Fibroblast of skin of left quadriceps (primary cell): ENCODE data around the gene KCNIP1.

Experiments used
- DNase-seq, 2 experiments: peaks; one replicate each; pipeline ENCODE4 v3.0.0-alpha.2; 2013; ENCODE audit warnings: low read depth in 2 of 2

Gene KCNIP1

DNA sequence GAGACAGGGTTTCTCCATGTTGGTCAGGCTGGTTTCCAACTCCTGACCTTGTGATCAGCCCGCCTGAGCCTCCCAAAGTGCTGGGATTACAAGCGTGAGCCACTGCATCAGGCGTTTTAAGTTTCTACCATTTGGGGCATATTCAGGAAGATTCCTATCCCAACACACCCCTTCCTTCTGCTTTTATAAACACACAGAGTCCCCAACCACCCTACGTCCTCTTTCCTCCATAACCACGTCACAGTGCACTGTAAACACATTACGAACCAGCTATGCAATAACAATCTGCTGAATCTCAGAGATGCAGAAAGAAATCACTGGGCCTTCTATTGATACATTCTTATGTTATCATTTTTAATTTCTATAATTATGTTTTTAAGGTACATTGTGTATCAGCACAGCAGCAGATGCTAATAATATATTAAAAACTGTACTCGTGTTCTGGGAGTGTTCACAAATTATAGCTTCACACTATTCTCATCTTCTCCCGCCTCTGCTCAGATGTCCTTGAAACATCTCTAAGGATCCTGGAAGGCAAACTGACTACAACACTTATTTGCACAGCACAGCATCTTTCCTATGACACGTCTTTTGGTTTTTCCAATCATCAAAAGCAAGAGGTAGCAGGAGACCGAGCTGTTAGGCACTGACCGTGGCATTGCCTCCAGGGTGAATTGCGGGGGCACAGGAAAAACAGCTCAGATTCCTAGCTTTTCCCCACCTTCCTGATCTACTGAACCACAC lies 60.2 kb downstream of the KCNIP1 start:
- DNase-seq = no peak

DNA sequence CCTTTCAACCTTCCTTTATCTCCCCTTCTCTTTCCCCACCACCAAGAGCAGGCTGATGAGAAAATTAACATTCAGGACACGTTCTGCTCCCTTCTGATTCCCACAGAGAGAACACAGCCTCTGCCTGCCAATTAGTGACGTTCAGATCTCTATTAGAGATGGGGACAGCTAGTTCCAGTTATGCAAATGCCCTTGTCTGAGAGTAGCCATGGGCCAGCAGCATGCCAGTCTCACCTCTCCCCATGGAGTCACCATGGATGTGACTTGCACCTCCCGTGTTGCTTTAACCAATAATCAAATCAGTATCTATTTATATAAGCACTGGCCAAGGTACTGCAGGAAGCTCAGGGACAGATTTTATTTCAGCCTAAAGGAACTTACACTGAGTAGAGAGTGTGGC lies 61.3 kb downstream of the KCNIP1 start:
- DNase-seq = no peak

DNA sequence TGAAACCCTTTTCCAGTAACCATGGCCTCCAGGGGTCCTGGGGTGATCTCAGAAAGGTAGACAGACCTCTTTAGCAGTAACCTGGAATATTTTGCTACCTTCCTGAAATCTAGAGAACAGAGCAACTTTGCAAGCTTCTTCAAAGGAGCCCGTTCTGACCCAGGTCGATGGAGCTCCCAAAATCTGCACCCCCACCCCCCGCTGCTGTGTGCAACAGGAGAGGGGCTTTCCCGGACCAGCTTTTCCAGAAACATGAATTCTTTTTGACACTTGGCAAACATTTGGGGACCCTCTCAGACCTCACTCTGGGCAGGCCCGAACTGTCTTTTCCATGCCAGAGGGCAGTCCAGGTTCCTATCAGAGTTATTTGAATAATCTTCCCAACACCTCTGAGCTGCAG lies 65.3 kb downstream of the KCNIP1 start:
- DNase-seq = no peak

DNA sequence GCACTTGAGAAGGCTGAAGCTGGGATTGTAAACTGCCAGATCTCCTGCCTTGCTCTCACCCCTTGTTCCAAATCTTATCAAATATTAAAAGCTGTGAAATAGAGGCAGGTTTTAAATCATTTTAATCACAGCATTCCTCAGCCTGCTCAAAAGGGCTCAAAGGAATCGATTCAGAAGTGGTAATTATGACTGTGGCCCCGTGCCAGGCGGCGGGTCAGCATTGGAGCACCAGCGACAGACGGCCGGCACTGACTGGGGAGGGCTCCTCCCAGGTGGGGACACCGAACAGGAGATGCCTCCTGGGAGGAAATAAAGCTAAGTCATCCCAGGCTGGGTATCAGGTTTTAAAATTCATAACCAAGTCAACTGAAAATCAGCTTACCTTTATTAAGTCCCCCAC lies 66.7 kb downstream of the KCNIP1 start:
- no peak for DNase-seq

DNA sequence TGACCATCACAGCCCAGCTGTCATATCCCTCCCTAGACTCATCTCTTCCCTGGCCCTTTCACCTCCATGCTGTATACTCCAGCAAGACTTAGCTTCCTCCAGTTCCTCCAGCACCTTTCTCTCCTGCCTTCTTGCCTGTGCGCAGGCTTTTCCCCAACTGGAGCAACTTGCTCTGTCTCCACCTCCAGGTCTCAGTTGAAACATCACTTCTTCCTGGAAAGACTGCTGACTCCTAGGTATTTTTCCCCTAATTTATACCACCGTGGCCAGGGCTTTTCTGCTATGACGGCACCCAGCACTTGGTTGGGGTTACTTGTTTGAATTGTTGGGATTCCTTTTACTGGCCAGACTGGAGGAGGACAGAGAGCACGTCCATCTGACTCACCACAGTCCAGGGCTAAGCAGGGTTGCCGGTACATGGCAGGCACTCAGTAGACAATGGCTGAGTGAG lies 67.5 kb downstream of the KCNIP1 start:
- DNase-seq = no peak

DNA sequence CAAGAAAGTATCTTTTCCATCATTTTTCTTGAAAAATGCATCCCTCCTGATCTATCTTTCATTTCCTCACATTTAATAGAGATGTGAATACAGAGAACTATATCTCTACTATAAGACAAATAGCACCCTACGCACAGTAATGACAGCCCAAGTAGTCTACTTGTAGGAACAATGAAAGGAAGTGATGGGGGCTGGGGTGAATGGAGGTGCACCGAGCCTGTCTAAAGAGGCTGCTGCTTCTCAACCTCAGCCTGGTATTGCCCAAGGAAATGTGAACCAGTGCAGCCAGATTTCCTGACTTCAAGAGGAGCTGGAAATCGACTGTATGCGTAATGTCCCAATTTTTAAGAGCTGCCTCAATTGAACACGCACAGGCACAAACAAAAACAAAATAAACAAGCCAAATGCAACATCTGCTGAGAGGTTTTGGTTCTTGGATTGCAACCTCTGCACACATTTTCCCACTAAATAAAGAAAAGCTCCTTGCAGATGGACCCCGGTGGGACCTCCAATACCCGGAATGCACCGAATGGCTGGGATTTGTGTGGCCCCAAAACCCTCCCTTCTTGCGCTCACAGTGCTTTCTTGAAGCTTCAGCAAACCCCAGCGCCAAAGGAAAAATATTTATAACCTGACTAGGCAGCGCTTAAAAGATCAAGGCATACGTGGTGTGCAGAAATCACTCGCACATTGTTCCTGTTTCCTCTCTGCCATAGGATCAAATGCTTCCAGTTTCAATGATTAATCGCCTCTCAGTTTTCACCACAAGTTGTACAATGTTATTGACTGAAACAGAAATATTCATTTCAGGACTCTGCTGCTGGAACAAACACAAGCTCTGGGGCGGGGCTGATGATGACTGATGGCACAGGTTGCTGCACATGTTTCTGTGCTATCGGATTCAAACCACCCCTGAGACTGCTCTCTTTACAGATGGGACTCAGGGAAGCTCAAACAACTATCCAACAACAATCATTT lies 68.3 kb downstream of the KCNIP1 start:
- DNase-seq = no peak

DNA sequence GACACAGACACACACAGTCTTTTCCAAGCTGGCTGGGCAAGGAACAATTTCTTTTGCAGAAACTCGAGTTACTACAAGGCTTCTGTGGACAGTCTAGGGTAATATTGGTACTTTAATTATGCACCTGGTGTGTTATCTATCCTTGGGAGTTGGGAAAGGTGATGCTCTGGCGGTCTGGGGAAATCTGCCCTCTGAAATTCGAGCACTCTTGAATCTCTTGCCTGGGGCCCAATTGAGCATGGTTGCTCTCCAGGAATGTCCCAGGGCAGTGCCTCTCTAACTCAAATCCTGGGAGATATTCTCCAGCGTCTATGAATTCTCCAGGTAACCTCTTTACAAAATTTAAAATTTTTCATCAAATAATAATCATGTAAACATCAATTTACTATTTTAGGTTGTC lies 69.3 kb downstream of the KCNIP1 start:
- DNase-seq = no peak

DNA sequence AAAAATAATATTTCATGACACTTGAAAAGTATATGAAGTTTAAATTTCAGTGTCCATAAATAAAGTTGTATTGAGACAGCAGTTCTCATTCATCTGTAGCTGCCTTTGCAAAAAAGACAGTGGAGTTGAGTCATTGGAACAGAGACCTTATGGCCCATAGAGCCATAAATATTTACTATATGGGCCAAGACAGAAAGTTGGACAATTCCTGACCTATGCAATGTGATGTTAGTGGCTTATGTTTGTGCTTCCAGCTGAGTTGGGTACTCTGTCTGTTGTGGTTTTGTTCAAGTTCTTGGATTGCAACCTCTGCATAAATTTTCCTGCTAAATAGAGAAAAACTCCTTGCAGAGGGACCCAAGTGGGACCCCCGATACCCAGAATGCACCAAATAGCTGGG lies 69.8 kb downstream of the KCNIP1 start:
- no peak for DNase-seq

DNA sequence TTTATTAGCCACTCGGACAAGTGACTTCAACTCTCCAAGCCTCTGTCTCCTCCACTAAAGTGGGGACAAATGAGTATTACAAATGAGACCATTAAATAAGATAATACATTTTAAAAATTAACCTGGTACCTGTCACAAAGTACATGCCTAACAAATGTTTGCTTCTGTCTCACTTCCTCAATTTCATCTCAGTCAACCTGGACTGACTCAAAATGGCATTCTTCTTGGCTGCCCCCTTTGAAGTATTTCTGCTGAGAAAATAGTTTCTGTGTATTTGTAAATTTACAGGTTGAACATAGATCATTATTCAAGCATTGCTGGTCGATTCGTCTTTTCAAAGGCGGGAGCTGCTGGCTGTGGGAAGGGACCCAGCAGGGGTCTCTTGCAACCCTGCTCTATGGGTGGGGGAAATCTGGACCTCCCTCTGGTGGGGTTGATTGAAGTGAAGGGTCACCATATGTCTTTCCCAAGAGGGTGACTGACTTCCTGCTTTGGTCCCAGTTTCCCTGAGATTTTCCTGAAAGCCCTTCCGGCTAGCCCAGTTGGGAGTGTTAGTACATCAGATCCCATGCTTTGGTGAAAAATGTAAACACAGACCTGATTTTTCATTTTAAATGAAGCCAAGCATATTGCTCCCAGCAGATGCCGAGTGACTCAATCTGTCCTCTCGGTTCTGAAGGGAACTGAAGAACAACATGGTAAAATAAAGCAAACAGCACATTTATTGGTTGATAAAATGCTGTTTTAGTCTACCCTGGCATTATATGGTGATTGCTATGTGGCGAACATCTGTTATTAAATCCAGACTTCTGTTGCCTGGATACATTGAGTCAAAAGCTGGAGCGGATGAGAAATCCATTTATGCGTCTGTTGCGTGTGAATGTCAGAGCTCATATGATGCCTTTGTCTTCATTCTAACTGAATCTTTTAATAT lies 73.0 kb downstream of the KCNIP1 start:
- DNase-seq = no peak

DNA sequence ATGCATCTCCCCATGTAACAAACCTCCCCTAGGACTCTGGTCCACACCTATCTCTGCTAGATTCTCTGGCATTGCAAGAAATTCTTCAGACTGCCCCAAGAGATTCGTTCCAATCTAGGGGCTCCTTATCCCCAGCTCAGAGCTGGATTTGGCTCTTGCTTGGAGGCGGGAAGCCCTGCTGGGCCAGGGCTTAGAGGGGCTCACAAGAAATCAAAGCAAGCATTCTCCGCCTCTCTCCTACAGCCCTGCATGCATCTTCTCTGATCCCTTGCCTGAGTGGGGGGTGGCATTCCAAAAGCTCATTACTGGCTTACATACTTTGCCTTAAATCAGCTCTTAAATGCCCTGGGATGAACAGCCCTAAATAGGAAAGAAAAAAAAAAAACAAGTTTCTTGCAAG lies 75.8 kb downstream of the KCNIP1 start:
- DNase-seq = no peak

DNA sequence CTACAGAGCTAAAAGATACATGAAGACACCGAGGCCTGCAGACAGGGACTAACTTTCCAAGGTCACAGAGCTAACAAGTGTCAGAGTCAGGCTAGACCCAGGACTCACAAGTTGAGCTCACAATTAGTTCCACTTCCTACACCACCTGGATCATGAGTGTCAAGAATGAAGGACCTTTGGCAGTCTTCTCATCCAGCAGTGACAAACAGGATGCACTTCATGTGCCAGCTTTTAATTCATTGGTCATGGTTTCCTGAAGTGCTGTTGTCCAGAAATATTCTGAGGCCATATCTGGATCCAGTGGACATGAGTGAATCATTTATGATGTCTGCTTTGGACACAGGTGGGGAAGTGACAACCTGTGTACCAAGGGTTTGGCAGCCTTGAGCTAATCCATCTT lies 77.4 kb downstream of the KCNIP1 start:
- no peak for DNase-seq

DNA sequence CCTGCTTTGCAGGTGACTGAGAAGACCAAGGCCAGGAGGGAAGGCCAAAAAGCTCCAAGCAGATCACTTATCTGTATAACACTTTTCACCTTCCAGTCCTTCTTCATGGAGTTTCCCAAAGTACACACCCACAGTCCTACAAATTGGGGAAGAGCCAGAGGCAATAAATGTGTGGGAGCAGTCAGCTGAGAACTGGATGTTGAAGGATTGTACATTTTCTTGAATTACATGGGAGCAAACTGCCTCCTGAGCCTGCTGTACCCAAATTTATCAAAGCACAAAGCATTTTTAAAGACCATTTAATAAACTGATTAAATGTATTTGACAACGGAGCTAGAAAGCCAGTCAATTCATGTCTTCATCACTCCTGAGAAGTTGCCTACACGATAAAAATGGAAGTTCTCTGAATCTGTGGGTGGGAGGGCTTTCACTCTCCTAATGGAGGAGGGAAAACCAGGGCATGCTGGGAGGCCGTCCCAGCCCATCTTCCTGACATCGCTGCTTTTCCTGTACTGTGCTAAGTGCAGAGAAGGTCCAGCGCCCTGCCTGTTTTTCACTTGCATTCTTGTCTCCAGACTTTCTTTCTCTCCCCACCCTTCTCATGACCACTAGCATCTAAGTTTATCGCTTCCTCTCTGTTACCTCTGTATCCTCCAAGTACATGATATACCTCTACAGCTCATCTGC lies 79.0 kb downstream of the KCNIP1 start:
- DNase-seq = no peak

DNA sequence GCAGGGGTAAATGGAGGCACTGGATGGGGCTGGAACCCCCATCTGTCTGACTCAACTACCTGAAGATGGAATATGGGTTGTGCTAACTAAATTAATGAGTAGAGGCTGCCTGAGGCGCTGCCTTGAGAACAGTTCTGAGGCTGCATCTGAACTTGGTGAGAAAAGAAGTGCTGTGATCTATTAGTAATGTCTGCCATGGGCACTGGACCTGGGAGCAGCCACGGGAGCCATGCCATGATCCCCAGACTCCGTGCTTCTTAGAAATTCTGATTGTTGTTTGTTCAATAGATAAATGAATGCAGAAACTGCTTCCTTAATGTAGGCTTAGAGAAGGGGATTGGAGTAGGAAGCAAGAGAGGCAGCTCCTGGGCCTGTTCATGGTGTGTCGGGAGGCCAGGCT lies 80.2 kb downstream of the KCNIP1 start:
- no peak for DNase-seq

DNA sequence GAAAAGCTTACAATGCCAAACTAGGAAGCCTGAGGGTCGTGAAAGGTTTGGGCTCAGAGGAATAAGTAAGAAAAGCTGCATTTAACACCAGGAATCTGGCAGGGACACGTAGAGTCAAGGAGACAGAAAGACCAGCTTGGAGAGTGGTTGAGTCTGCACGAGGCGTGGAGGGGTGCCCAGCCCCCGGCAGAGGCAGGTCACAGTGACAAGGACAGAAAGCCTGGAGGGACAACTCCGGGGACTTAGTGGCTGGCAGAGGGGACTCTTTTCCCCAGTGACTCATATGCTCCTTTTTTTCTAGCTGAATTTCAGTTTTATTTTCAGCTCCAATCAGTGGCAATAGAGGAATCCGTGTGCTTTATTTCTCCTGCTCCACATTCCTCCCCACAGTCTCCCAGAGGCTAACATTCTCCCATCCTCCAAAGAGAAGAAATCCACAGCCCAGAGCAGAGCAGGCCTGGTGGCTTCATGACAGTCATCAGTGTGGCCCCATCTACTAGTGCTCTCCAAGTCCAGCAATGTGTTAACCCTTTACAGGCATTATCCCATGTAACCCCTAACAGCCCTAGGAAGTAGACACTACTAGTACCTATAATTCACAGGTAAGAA lies 80.7 kb downstream of the KCNIP1 start:
- no peak for DNase-seq

DNA sequence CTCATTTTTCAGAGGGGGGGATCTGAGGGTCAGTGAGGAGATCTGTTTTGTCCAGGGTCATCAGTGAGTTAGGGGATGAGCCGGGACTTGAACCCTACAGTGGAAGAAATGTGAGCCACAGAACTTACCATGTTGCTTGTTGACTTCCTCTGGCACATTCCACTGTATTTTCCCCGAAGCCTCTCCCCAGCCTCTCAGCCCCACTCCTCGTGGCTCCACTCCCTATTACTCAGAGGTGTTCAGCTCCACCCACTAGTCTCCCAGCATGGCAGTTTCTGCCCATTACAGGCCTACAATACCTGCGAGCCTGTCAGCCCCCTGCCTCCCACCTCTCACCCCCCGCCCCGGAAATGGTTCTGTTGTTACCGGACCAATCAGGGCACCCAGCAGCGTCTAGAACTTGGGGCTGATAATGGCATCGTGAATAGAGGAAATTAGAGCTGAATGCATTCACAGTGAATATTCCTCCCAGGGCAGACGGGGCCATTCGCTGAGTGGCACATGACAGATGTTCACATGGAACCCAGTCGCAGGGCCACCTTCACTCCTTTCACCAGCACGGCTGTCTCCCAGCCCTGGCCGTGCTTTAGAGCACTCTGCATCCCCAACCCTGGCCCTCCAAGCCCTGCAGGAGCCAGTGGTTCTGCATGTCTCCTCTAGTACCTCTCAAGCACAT lies 81.6 kb downstream of the KCNIP1 start:
- no peak for DNase-seq

DNA sequence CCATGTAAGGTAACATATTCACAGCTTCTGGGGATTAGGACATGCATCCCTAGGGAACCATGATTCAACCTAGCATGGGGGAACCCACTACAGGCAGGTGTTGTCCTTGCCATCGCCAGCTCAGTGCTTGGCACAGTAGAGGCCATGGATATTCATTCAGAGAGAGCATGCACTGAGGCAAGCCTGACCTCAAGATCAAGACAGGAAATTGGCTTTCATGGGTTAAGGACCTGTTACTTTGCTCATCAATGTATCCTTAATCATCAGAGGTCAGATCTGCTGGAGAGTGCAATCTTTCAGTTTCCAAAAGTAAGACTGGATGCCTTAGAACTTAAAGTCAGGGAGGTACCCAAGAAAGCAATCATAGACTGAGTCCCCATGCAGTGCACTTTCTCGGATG lies 84.0 kb downstream of the KCNIP1 start:
- no peak for DNase-seq

DNA sequence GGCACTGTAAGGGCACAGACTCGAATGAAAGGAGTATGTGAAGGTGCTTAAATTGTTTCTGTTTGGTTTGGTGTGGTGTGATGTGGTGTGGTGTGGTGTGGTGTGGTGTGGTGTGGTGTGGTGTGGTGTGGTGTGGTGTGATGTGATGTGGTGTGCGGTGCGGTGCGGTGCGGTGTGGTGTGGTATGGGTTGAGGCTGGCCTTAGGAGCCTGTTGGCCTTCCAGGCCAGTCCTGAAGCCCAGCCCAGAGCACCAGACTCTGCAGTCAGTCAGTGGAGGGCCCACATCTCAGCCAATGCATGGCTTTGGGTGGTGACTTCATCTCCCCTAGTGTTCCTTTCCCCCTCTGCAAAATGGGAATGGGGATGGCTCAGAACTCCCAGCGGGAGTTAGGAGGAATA lies 85.8 kb downstream of the KCNIP1 start:
- DNase-seq = no peak

DNA sequence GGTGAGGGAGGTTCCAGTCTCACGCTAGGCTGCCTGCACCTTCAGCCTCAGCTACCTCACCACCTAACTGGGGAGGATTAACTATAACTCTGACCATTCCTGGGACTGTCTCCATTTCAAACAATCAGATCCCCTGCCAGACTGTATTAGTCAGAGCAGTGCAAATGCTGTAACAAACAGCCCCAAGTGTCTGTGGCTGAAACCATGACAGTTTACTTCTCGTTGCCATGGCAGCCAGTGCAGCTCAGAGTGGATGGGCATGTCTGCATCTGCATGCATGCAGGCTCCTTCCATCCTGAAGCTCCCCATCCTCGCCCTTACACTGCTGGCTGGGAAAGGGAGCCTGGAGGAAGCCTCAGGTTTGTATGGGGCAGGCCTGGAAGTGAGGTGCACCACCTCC lies 86.7 kb downstream of the KCNIP1 start:
- DNase-seq = no peak

DNA sequence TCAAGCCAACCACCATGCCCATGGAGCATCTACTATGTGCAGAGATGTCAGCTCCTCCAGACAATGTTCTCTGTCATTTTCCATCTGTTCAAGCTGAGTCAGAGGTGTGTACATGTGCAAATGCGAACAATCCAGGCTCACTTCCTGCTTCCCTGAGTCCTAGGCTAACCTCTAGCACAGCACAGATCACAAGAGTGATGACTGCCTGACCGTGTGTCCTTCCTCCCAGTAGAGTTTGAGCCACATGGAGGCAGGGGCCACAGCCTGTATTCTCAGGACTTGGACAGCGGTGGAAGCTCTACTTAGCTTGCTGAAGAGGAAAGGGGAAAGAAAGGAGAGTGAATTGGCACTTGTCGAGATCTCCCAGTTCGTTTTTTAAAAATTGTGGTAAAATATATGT lies 87.2 kb downstream of the KCNIP1 start:
- DNase-seq = no peak

DNA sequence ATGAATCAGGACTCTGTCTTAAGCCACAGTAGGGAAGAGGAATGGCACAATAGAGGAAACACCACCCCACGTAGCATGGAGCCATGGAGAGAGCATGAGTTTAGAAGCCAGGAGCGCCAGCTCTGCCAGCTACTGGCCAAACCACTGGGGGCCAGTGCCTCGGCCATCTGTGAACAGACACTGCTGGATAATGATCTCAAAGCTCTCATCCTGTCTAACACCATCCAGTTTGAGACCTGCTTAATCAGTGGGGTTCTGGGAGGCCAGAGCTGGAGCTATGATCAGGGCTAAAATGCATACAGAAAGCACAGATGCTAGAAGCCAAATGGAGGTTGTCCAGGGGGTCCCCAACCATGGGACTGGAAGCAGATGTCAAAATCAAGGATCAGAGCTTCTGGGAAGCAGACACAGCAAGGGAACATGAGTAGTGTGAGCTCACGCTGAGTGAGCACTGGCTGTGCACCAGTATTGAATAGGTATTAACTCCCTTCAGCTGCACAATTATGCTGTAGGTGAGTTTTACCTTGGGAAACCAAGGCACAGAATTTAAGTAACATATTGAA lies 92.7 kb downstream of the KCNIP1 start:
- DNase-seq = no peak
